Measurements from ENCODE around the gene PARP8.

DNA sequence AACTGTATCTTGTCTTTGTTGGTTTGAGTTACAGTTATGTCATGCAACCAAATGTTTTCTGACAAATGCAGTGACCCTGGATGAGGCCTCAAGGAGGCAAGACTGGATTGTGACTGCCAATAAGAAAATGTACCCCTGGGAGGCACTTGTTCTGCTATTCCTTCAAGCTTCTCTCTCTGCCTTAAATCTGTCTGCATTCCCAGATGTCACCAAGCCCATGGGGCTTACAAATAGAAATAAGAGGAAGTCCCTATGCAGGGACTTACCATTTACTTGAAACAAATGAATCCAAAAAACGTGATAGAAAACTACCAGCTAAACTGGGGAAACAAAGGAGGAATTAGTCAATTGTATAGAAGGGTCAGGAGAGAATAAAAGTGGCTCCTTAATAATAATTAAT lies 8.2 kb upstream of the PARP8 start:
- TF ChIP-seq FOXP2 (optimal IDR thresholded peaks at IDR 0.05; ENCODE audit: borderline replicate concordance, extremely low read depth, extremely low read length, insufficient read depth) (no peak), POLR2AphosphoS5 (IDR thresholded peaks at IDR 0.05; ENCODE audit: low read depth, low read length) (no peak), SIN3A (IDR thresholded peaks at IDR 0.05; ENCODE audit: borderline replicate concordance, insufficient read depth, low read length) (no peak), TAF1 (IDR thresholded peaks at IDR 0.05; ENCODE audit: borderline replicate concordance, insufficient read depth, low read length) (no peak)
- TF ChIP-seq, protein P1, sequence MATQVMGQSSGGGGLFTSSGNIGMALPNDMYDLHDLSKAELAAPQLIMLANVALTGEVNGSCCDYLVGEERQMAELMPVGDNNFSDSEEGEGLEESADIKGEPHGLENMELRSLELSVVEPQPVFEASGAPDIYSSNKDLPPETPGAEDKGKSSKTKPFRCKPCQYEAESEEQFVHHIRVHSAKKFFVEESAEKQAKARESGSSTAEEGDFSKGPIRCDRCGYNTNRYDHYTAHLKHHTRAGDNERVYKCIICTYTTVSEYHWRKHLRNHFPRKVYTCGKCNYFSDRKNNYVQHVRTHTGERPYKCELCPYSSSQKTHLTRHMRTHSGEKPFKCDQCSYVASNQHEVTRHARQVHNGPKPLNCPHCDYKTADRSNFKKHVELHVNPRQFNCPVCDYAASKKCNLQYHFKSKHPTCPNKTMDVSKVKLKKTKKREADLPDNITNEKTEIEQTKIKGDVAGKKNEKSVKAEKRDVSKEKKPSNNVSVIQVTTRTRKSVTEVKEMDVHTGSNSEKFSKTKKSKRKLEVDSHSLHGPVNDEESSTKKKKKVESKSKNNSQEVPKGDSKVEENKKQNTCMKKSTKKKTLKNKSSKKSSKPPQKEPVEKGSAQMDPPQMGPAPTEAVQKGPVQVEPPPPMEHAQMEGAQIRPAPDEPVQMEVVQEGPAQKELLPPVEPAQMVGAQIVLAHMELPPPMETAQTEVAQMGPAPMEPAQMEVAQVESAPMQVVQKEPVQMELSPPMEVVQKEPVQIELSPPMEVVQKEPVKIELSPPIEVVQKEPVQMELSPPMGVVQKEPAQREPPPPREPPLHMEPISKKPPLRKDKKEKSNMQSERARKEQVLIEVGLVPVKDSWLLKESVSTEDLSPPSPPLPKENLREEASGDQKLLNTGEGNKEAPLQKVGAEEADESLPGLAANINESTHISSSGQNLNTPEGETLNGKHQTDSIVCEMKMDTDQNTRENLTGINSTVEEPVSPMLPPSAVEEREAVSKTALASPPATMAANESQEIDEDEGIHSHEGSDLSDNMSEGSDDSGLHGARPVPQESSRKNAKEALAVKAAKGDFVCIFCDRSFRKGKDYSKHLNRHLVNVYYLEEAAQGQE (IDR thresholded peaks at IDR 0.05; ENCODE audit: insufficient read depth in 1 of 2, low read depth in 2 of 2, low read length in 2 of 2), result no peak
